Activated CD8-positive, alpha-beta T cell treated with anti-CD3 and anti-CD28 coated beads, Interleukin-2, amount 10 ng/mL, durations not matched to agents 7 days and 5 days (primary cell): ENCODE data around the gene KCNJ5. TPM values are rescaled to one million over a fixed set of nuclear protein-coding genes. Genes with fewer than 3 reads are reported as not detected.
"Not testable (repeated sequence)": the region's sequence is repeated elsewhere in the genome, so short reads cannot be mapped to it uniquely, and the experiment has no call there.

Source experiments
- ATAC-seq: fragments of 150-1000 bp; cut with Tn5 transposase; one replicate; pipeline ENCODE4 v1.10.0; 2021; ENCODE audit warnings: moderate library complexity
- CTCF ChIA-PET: fragments of 350-600 bp; sonication (Branson Sonifier 250); formaldehyde crosslinking; loops from one replicate; lab custom pipeline; 2021; ENCODE audit warnings: antibody characterized with exemption; lab: Charles Lee
- POLR2A ChIA-PET: fragments of 350-600 bp; sonication (Branson Sonifier 250); formaldehyde crosslinking; loops from one replicate; lab custom pipeline; 2021; ENCODE audit warnings: antibody characterized with exemption; lab: Charles Lee
- DNase-seq: peaks from one replicate; pipeline ENCODE4 v3.0.0-alpha.2; 2020
- H3K27ac Mint-ChIP-seq: one replicate; pipeline ENCODE4 v1.8.0; 2021; ENCODE audit warnings: mild to moderate bottlenecking, mixed read lengths
- H3K27me3 Mint-ChIP-seq: one replicate; pipeline ENCODE4 v1.8.0; 2021; ENCODE audit warnings: low read depth, mixed read lengths
- H3K36me3 Mint-ChIP-seq: one replicate; pipeline ENCODE4 v1.8.0; 2021; ENCODE audit warnings: low read depth, mixed read lengths
- H3K4me1 Mint-ChIP-seq: one replicate; pipeline ENCODE4 v1.8.0; 2021; ENCODE audit warnings: low read depth, mixed read lengths
- H3K4me3 Mint-ChIP-seq: one replicate; pipeline ENCODE4 v1.8.0; 2021; ENCODE audit warnings: mild to moderate bottlenecking, mixed read lengths
- H3K9me3 Mint-ChIP-seq: one replicate; pipeline ENCODE4 v1.8.0; 2022; ENCODE audit warnings: mixed read lengths; ENCODE audit not compliant: insufficient read depth
- total RNA-seq, 2 experiments: library from RNA; stranded (reverse); gene quantifications; one replicate each; pipeline ENCODE4 v1.2.3, GENCODE V29; 2021

KCNJ5 gene
- total RNA-seq, 2 experiments from 2014 or later = not detected

- peaks cover 2% of the 10 kb centered on the region for H3K27me3 Mint-ChIP-seq
- no peak for ATAC-seq
- H3K27ac Mint-ChIP-seq = no peak overlapping the region
- H3K4me1 Mint-ChIP-seq = peaks cover 4% of the 10 kb centered on the region
- ChIA-PET CTCF (no interaction called here), POLR2A (interaction anchor here (0.6 kb wide), 1 partner anchor 256 kb away, joined by 3 read pairs; no protein-coding TSS in a partner anchor)
- no peaks in the 10 kb centered on the region for H3K36me3 Mint-ChIP-seq
- H3K9me3 Mint-ChIP-seq = no peaks in the 10 kb centered on the region
- no peak for DNase-seq
- no peak overlapping the region for H3K4me3 Mint-ChIP-seq
These were observed 26.1 kb downstream of the KCNJ5 start for GRCh38 chr11:128917144-128917724.

GRCh38 chr11:128919216-128919615, 28.1 kb downstream of the KCNJ5 start:
- ChIA-PET CTCF (interaction anchor here (1.0 to 2.4 kb wide), 4 partner anchors 15 to 37 kb away, joined by 3 to 8 read pairs (median 3); no protein-coding TSS in a partner anchor), POLR2A (interaction anchor here (0.7 to 1.1 kb wide), 3 partner anchors 9 to 15 kb away, joined by 3 read pairs; no protein-coding TSS in a partner anchor)
- Mint-ChIP-seq H3K27me3 (no peaks in the 10 kb centered on the region), H3K4me3 (no peak overlapping the region), H3K27ac (no peak overlapping the region), H3K36me3 (no peaks in the 10 kb centered on the region), H3K9me3 (no peaks in the 10 kb centered on the region), H3K4me1 (peaks cover 4% of the 10 kb centered on the region)
- ATAC-seq (no peak), DNase-seq (no peak)

GRCh38 chr11:128919635-128920034, 28.5 kb downstream of the KCNJ5 start:
- POLR2A ChIA-PET = interaction anchor here (0.7 to 1.1 kb wide), 2 partner anchors 10 to 15 kb away, joined by 3 read pairs; no protein-coding TSS in a partner anchor
- H3K36me3 Mint-ChIP-seq, H3K27ac Mint-ChIP-seq, H3K9me3 Mint-ChIP-seq, ATAC-seq, H3K27me3 Mint-ChIP-seq, DNase-seq, H3K4me1 Mint-ChIP-seq, H3K4me3 Mint-ChIP-seq: not testable (repeated sequence)
- CTCF ChIA-PET = interaction anchor here (1.0 to 2.4 kb wide), 3 partner anchors 15 to 37 kb away, joined by 3 to 8 read pairs (median 3); no protein-coding TSS in a partner anchor

GRCh38 chr11:128920666-128921065, 29.5 kb downstream of the KCNJ5 start:
- Mint-ChIP-seq H3K9me3 (no peaks in the 10 kb centered on the region), H3K4me1 (peaks cover 4% of the 10 kb centered on the region), H3K36me3 (no peaks in the 10 kb centered on the region), H3K27me3 (peaks cover 2% of the 10 kb centered on the region), H3K4me3 (no peak overlapping the region), H3K27ac (no peak overlapping the region)
- ATAC-seq (no peak), DNase-seq (no peak)
- ChIA-PET CTCF (interaction anchor here (1.6 to 2.4 kb wide), 2 partner anchors 36 kb away, joined by 3 to 8 read pairs; no protein-coding TSS in a partner anchor), POLR2A (no interaction called here)

GRCh38 chr11:128921793-128922192, 30.6 kb downstream of the KCNJ5 start:
- Mint-ChIP-seq H3K36me3 (no peaks in the 10 kb centered on the region), H3K27me3 (peaks cover 2% of the 10 kb centered on the region), H3K4me3 (no peak overlapping the region), H3K27ac (no peak overlapping the region), H3K4me1 (peaks cover 4% of the 10 kb centered on the region), H3K9me3 (no peaks in the 10 kb centered on the region)
- CTCF ChIA-PET = interaction anchor here (1.6 kb wide), 1 partner anchor 37 kb away, joined by 3 read pairs; no protein-coding TSS in a partner anchor
- DNase-seq (no peak), ATAC-seq (no peak)
- POLR2A ChIA-PET = no interaction called here

- no peak overlapping the region for H3K4me3 Mint-ChIP-seq
- ChIA-PET CTCF (no interaction called here), POLR2A (no interaction called here)
- ATAC-seq (no peak), DNase-seq (no peak)
- H3K9me3 Mint-ChIP-seq = no peaks in the 10 kb centered on the region
- H3K27me3 Mint-ChIP-seq = peaks cover 2% of the 10 kb centered on the region
- no peak overlapping the region for H3K27ac Mint-ChIP-seq
- peaks cover 11% of the 10 kb centered on the region for H3K4me1 Mint-ChIP-seq
- no peaks in the 10 kb centered on the region for H3K36me3 Mint-ChIP-seq
These were observed 32.9 kb downstream of the KCNJ5 start for GRCh38 chr11:128924104-128924503.

GRCh38 chr11:128924510-128925249, 33.5 kb downstream of the KCNJ5 start:
- H3K4me1 Mint-ChIP-seq = peaks cover 8% of the 10 kb centered on the region
- no peaks in the 10 kb centered on the region for H3K36me3 Mint-ChIP-seq
- ATAC-seq = no peak
- DNase-seq = no peak
- H3K27me3 Mint-ChIP-seq = peaks cover 2% of the 10 kb centered on the region
- ChIA-PET CTCF (interaction anchor here (0.7 kb wide), 1 partner anchor 39 kb away, joined by 3 read pairs; no protein-coding TSS in a partner anchor), POLR2A (no interaction called here)
- no peaks in the 10 kb centered on the region for H3K9me3 Mint-ChIP-seq
- no peak overlapping the region for H3K4me3 Mint-ChIP-seq
- no peak overlapping the region for H3K27ac Mint-ChIP-seq

GRCh38 chr11:128925250-128925600, 34.1 kb downstream of the KCNJ5 start:
- Mint-ChIP-seq H3K4me1 (peaks cover 8% of the 10 kb centered on the region), H3K27me3 (peaks cover 2% of the 10 kb centered on the region), H3K36me3 (no peaks in the 10 kb centered on the region), H3K4me3 (no peak overlapping the region), H3K9me3 (no peaks in the 10 kb centered on the region), H3K27ac (no peak overlapping the region)
- ATAC-seq (no peak), DNase-seq (no peak)
- POLR2A ChIA-PET = no interaction called here
- CTCF ChIA-PET = interaction anchor here (0.7 kb wide), 1 partner anchor 40 kb away, joined by 3 read pairs; no protein-coding TSS in a partner anchor

- H3K27me3 Mint-ChIP-seq = peaks cover 2% of the 10 kb centered on the region
- peaks cover 8% of the 10 kb centered on the region for H3K4me1 Mint-ChIP-seq
- no peak overlapping the region for H3K4me3 Mint-ChIP-seq
- H3K9me3 Mint-ChIP-seq = no peaks in the 10 kb centered on the region
- H3K27ac Mint-ChIP-seq = no peak overlapping the region
- DNase-seq (no peak), ATAC-seq (no peak)
- POLR2A ChIA-PET = no interaction called here
- H3K36me3 Mint-ChIP-seq = no peaks in the 10 kb centered on the region
- CTCF ChIA-PET = no interaction called here
These were observed 34.8 kb downstream of the KCNJ5 start for GRCh38 chr11:128926000-128926399.

GRCh38 chr11:128926437-128927107, 35.4 kb downstream of the KCNJ5 start:
- ChIA-PET CTCF (no interaction called here), POLR2A (no interaction called here)
- H3K9me3 Mint-ChIP-seq = no peaks in the 10 kb centered on the region
- H3K4me1 Mint-ChIP-seq = peaks cover 8% of the 10 kb centered on the region
- no peak for DNase-seq
- H3K4me3 Mint-ChIP-seq = no peak overlapping the region
- H3K27ac Mint-ChIP-seq = no peak overlapping the region
- no peaks in the 10 kb centered on the region for H3K36me3 Mint-ChIP-seq
- no peak for ATAC-seq
- peaks cover 2% of the 10 kb centered on the region for H3K27me3 Mint-ChIP-seq

- Mint-ChIP-seq H3K4me1 (peaks cover 8% of the 10 kb centered on the region), H3K27ac (no peak overlapping the region), H3K27me3 (peaks cover 2% of the 10 kb centered on the region), H3K9me3 (no peaks in the 10 kb centered on the region), H3K36me3 (no peaks in the 10 kb centered on the region), H3K4me3 (no peak overlapping the region)
- DNase-seq = no peak
- ChIA-PET POLR2A (no interaction called here), CTCF (no interaction called here)
- no peak for ATAC-seq
These were observed 35.9 kb downstream of the KCNJ5 start for GRCh38 chr11:128927108-128927461.
